HEK293 (cell line): ENCODE data around the gene PRKCA.
"Not testable (repeated sequence)": the region's sequence is repeated elsewhere in the genome, so short reads cannot be mapped to it uniquely, and the experiment has no call there.

Source experiments
- CTCF ChIA-PET: fragments of 350-600 bp; formaldehyde crosslinking; extraction: SDS; loops from one replicate; lab custom pipeline; 2021; ENCODE audit warnings: antibody characterized with exemption; lab: Yijun Ruan, JAX
- POLR2A ChIA-PET: fragments of 300-600 bp; formaldehyde crosslinking; extraction: SDS; loops from one replicate; lab custom pipeline; 2020; ENCODE audit warnings: antibody characterized with exemption, inconsistent platforms; lab: Yijun Ruan, JAX
- H3K27ac ChIP-seq: fragments of 200-500 bp; sonication (Bioruptor generic); 2 replicates; pipeline ENCODE4 v1.5.1; 2014; ENCODE audit warnings: low read depth, low read length, control low read depth, inconsistent platforms; ENCODE audit errors: extremely low read depth
- H3K36me3 ChIP-seq, 2 experiments: fragments of 200-500 bp in 1 of 2; sonication (Bioruptor generic) in 1 of 2; 1 replicate in 1 of 2; 2 replicates in 1 of 2; pipeline ENCODE4 v1.5.1; 2014 to 2017; ENCODE audit warnings: inconsistent platforms in 2 of 2, low read length in 2 of 2; ENCODE audit not compliant: control insufficient read depth in 2 of 2, insufficient read depth in 1 of 2
- H3K4me1 ChIP-seq: fragments of 200-500 bp; sonication (Bioruptor generic); 2 replicates; pipeline ENCODE4 v1.5.1; 2014; ENCODE audit warnings: mild to moderate bottlenecking, low read length, inconsistent platforms; ENCODE audit not compliant: control insufficient read depth, insufficient read depth
- H3K4me3 ChIP-seq: 2 replicates; pipeline ENCODE4 v1.5.1; 2011; ENCODE audit warnings: low read depth, mild to moderate bottlenecking, control low read depth, low read length, moderate library complexity
- H3K9me3 ChIP-seq: fragments of 200-500 bp; sonication (Bioruptor generic); 2 replicates; pipeline ENCODE4 v1.5.1; 2014; ENCODE audit warnings: low read depth, low read length, inconsistent platforms; ENCODE audit not compliant: control insufficient read depth, insufficient read depth
- HOXA7 ChIP-seq: sonication (generic); formaldehyde crosslinking; IDR thresholded peaks from 2 replicates; pipeline ENCODE4 v1.8.1; 2022; ENCODE audit warnings: missing genetic modification reagents, borderline replicate concordance
- KLF1 ChIP-seq: fragments of 450-650 bp; formaldehyde crosslinking; IDR thresholded peaks from 2 replicates; pipeline ENCODE4 v1.5.1; 2016; ENCODE audit warnings: missing biosample characterization, missing genetic modification characterization
- PRDM2 ChIP-seq: fragments of 450-650 bp; formaldehyde crosslinking; IDR thresholded peaks from 2 replicates; pipeline ENCODE4 v1.5.1; 2016; ENCODE audit warnings: missing biosample characterization, missing genetic modification characterization, borderline replicate concordance
- PRDM6 ChIP-seq: fragments of 450-650 bp; formaldehyde crosslinking; IDR thresholded peaks from 2 replicates; pipeline ENCODE4 v1.5.1; 2017; ENCODE audit warnings: missing biosample characterization, missing genetic modification characterization
- YY2 ChIP-seq: fragments of 450-650 bp; formaldehyde crosslinking; IDR thresholded peaks from 2 replicates; pipeline ENCODE4 v1.5.1; 2016; ENCODE audit warnings: missing biosample characterization, missing genetic modification characterization
- ZFP69B ChIP-seq: fragments of 450-650 bp; formaldehyde crosslinking; IDR thresholded peaks from 2 replicates; pipeline ENCODE4 v1.5.1; 2016; ENCODE audit warnings: missing biosample characterization, missing genetic modification characterization
- ZNF146 ChIP-seq: fragments of 450-650 bp; formaldehyde crosslinking; IDR thresholded peaks from 2 replicates; pipeline ENCODE4 v1.5.1; 2016; ENCODE audit warnings: missing biosample characterization, missing genetic modification characterization
- ZNF174 ChIP-seq: fragments of 450-650 bp; formaldehyde crosslinking; IDR thresholded peaks from 2 replicates; pipeline ENCODE4 v1.5.0; 2017; ENCODE audit warnings: missing biosample characterization, mild to moderate bottlenecking, missing genetic modification characterization
- ZNF292 ChIP-seq: fragments of 450-650 bp; formaldehyde crosslinking; IDR thresholded peaks from 2 replicates; pipeline ENCODE4 v1.5.1; 2016; ENCODE audit warnings: low read depth, missing biosample characterization, missing genetic modification characterization, borderline replicate concordance
- ZNF555 ChIP-seq: fragments of 450-650 bp; formaldehyde crosslinking; conservative IDR thresholded peaks from 2 replicates; pipeline ENCODE4 v1.5.1; 2017; ENCODE audit warnings: missing biosample characterization, mild to moderate bottlenecking, missing genetic modification characterization, inconsistent platforms
- ZNF585B ChIP-seq: fragments of 450-650 bp; formaldehyde crosslinking; IDR thresholded peaks from 2 replicates; pipeline ENCODE4 v1.5.1; 2016; ENCODE audit warnings: missing biosample characterization, missing genetic modification characterization
- ZNF664 ChIP-seq: fragments of 450-650 bp; formaldehyde crosslinking; IDR thresholded peaks from 2 replicates; pipeline ENCODE4 v1.5.1; 2016; ENCODE audit warnings: missing biosample characterization, missing genetic modification characterization
- ZNF670 ChIP-seq: fragments of 450-650 bp; formaldehyde crosslinking; IDR thresholded peaks from 2 replicates; pipeline ENCODE4 v1.5.1; 2016; ENCODE audit warnings: missing biosample characterization, missing genetic modification characterization, low read depth
- ZSCAN23 ChIP-seq: fragments of 450-650 bp; formaldehyde crosslinking; IDR thresholded peaks from 2 replicates; pipeline ENCODE4 v1.5.1; 2016; ENCODE audit warnings: missing biosample characterization, missing genetic modification characterization
- TF ChIP-seq, protein P1 (sequence below): fragments of 450-650 bp; formaldehyde crosslinking; IDR thresholded peaks from 2 replicates; pipeline ENCODE4 v1.5.1; 2016; ENCODE audit warnings: missing biosample characterization, missing genetic modification characterization
- TF ChIP-seq, protein P2 (sequence below): fragments of 450-650 bp; formaldehyde crosslinking; IDR thresholded peaks from 2 replicates; pipeline ENCODE4 v1.5.1; 2016; ENCODE audit warnings: missing biosample characterization, missing genetic modification characterization
- TF ChIP-seq, protein P3 (sequence below): fragments of 450-650 bp; formaldehyde crosslinking; IDR thresholded peaks from 2 replicates; pipeline ENCODE4 v1.5.1; 2016; ENCODE audit warnings: missing biosample characterization, missing genetic modification characterization

PRKCA gene

DNA sequence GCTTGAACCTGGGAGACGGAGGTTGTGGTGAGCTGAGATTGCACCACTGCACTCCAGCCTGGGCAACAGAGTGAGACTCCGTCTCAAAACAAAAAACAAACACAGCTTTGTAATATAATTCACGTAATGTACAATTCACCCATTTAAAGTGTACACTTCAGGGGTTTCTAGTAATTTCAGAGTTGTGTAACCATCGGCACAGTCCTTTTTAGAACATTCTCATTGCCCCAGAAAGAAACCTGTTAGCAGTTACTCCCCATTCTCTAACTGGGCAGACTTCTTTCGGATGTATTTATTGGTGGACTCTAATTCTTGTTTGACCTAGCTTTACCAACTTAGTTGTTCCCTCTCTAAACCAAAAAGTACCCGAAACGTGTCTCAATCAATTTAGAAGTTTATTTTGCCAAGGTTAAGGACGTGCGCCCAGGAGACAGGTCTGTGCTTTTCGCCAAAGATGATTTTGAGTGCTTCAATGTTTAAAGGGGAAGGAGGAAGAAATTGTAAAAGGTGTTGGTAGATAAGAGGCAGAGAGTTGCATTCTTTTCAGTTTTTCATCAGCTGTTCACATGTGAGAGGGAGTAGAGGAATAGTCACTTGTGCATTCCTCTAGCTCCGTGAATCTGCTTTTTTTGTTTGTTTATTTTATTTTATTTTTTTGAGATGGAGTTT, 175.3 kb downstream of the PRKCA start (continued):
- TF ChIP-seq HOXA7 (CRISPR knock-in tag) (no peak), ZSCAN23 (tag by site-specific recombination) (no peak), PRDM6 (tag by site-specific recombination) (no peak), ZNF585B (tag by site-specific recombination) (no peak), ZNF670 (tag by site-specific recombination) (no peak), ZNF555 (tag by site-specific recombination) (no peak), ZFP69B (tag by site-specific recombination) (no peak)
- TF ChIP-seq, protein P1, sequence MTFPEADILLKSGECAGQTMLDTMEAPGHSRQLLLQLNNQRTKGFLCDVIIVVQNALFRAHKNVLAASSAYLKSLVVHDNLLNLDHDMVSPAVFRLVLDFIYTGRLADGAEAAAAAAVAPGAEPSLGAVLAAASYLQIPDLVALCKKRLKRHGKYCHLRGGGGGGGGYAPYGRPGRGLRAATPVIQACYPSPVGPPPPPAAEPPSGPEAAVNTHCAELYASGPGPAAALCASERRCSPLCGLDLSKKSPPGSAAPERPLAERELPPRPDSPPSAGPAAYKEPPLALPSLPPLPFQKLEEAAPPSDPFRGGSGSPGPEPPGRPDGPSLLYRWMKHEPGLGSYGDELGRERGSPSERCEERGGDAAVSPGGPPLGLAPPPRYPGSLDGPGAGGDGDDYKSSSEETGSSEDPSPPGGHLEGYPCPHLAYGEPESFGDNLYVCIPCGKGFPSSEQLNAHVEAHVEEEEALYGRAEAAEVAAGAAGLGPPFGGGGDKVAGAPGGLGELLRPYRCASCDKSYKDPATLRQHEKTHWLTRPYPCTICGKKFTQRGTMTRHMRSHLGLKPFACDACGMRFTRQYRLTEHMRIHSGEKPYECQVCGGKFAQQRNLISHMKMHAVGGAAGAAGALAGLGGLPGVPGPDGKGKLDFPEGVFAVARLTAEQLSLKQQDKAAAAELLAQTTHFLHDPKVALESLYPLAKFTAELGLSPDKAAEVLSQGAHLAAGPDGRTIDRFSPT (tag by site-specific recombination), result no peak
- TF ChIP-seq, all 188 proteins: peak for 0

DNA sequence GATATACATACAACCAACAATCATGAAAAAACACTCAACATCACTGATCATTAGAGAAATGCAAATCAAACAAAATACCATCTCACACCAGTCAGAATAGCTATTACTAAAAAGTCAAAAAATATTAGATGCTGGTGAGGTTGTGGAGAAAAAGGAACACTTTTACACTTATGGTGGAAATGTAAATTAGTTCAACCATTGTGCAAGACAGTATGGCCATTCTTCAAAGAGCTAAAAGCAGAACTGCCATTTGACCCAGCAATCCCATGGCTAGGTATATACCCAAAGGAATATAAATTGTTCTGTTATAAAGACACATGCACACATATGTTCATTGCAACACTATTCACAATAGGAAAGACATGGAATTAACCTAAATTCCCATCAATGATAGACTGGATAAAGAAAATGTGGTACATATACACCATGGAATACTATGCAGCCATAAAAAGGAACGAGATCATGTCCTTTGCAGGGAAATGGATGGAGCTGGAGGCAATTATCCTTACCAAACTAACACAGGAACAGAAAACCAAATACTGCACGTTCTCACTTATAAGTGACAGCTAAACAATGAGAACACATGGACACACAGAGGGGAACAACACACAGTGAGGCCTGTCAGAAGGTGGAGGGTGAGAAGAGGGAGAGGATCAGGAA, 176.9 kb downstream of the PRKCA start:
- CTCF ChIA-PET, POLR2A ChIA-PET, H3K4me1 ChIP-seq, H3K9me3 ChIP-seq, H3K4me3 ChIP-seq, H3K27ac ChIP-seq, H3K36me3 ChIP-seq: not testable (repeated sequence)
- TF ChIP-seq ZNF146 (tag by site-specific recombination), result peak; percentile 94
- TF ChIP-seq, protein P2, sequence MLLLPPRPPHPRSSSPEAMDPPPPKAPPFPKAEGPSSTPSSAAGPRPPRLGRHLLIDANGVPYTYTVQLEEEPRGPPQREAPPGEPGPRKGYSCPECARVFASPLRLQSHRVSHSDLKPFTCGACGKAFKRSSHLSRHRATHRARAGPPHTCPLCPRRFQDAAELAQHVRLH (tag by site-specific recombination), result peak; percentile 60; the same call in 1 of the 2 replicates

- no peak overlapping the region for H3K4me3 ChIP-seq
- TF ChIP-seq KLF1 (tag by site-specific recombination) (no peak), ZNF292 (no peak), ZNF664 (tag by site-specific recombination) (no peak), ZNF174 (tag by site-specific recombination) (no peak), PRDM2 (no peak), YY2 (no peak)
- TF ChIP-seq, protein P3, sequence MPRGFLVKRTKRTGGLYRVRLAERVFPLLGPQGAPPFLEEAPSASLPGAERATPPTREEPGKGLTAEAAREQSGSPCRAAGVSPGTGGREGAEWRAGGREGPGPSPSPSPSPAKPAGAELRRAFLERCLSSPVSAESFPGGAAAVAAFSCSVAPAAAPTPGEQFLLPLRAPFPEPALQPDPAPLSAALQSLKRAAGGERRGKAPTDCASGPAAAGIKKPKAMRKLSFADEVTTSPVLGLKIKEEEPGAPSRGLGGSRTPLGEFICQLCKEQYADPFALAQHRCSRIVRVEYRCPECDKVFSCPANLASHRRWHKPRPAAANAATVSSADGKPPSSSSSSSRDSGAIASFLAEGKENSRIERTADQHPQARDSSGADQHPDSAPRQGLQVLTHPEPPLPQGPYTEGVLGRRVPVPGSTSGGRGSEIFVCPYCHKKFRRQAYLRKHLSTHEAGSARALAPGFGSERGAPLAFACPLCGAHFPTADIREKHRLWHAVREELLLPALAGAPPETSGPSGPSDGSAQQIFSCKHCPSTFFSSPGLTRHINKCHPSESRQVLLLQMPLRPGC (tag by site-specific recombination), result no peak
- no peak overlapping the region for H3K27ac ChIP-seq
- ChIA-PET POLR2A (no interaction called here), CTCF (no interaction called here)
- H3K4me1 ChIP-seq, result no peaks in the 10 kb centered on the region
- H3K36me3 ChIP-seq, result no peaks in the 10 kb centered on the region
- H3K9me3 ChIP-seq, result no peaks in the 10 kb centered on the region; the same call in 1 of the 2 replicates
Measured at GRCh38 chr17:66480243-66480642, 177.8 kb downstream of the PRKCA start.
